Mesenchymal stem cell (in vitro differentiated cells and primary cell): ENCODE measurements around the gene ATOSA. TPM values are rescaled to one million over a fixed set of nuclear protein-coding genes. Genes with fewer than 3 reads are reported as not detected.

Experiments used
- DNase-seq: peaks from one replicate; pipeline ENCODE4 v3.0.0-alpha.2; 2013
- H2AFZ ChIP-seq: one replicate; pipeline ENCODE4 v1.6.1; 2013; ENCODE audit warnings: low read depth, mild to moderate bottlenecking, control low read depth, inconsistent platforms, low read length, moderate library complexity
- H2AK5ac ChIP-seq: 2 replicates; pipeline ENCODE4 v1.6.1; 2013; ENCODE audit warnings: low read length, moderate library complexity, mild to moderate bottlenecking, inconsistent platforms; ENCODE audit not compliant: severe bottlenecking
- H2BK120ac ChIP-seq: one replicate; pipeline ENCODE4 v1.6.1; 2013; ENCODE audit warnings: low read depth, mild to moderate bottlenecking, inconsistent platforms, low read length, moderate library complexity
- H2BK12ac ChIP-seq, 2 experiments: one replicate each; pipeline ENCODE4 v1.6.1; 2013; ENCODE audit warnings: inconsistent platforms in 2 of 2, low read length in 2 of 2, mild to moderate bottlenecking in 2 of 2, moderate library complexity in 2 of 2, control low read depth in 1 of 2
- H2BK15ac ChIP-seq: one replicate; pipeline ENCODE4 v1.6.1; 2013; ENCODE audit warnings: mild to moderate bottlenecking, low read depth, inconsistent platforms; ENCODE audit not compliant: poor library complexity, severe bottlenecking
- H2BK5ac ChIP-seq: 2 replicates; pipeline ENCODE4 v1.6.1; 2013; ENCODE audit warnings: low read depth, mild to moderate bottlenecking, low read length, control low read depth, inconsistent platforms; ENCODE audit not compliant: poor library complexity, severe bottlenecking
- H3K14ac ChIP-seq, 2 experiments: one replicate each; pipeline ENCODE4 v1.6.1; 2013; ENCODE audit warnings: inconsistent platforms in 2 of 2, low read length in 2 of 2, control low read depth in 1 of 2, mild to moderate bottlenecking in 1 of 2, moderate library complexity in 1 of 2
- H3K18ac ChIP-seq, 2 experiments: one replicate each; pipeline ENCODE4 v1.6.1; 2013; ENCODE audit warnings: inconsistent platforms in 2 of 2, low read length in 2 of 2, control low read depth in 1 of 2, low read depth in 1 of 2, mild to moderate bottlenecking in 1 of 2
- H3K23ac ChIP-seq, 2 experiments: one replicate each; pipeline ENCODE4 v1.6.1; 2013; ENCODE audit warnings: inconsistent platforms in 2 of 2, low read length in 2 of 2, mild to moderate bottlenecking in 2 of 2, moderate library complexity in 2 of 2, control low read depth in 1 of 2
- H3K27ac ChIP-seq: 2 replicates; pipeline ENCODE4 v1.5.1; 2013; ENCODE audit warnings: mild to moderate bottlenecking, moderate library complexity, low read length, control low read depth, inconsistent platforms; ENCODE audit not compliant: poor library complexity, severe bottlenecking
- H3K27me3 ChIP-seq, 2 experiments: 2 replicates each; pipeline versions ENCODE4 v1.6.1 to v1.7.0; 2013; ENCODE audit warnings: low read length in 2 of 2, mild to moderate bottlenecking in 2 of 2, moderate library complexity in 2 of 2, control low read depth in 1 of 2, inconsistent platforms in 1 of 2; ENCODE audit not compliant: control insufficient read depth in 1 of 2, insufficient read depth in 1 of 2
- H3K36me3 ChIP-seq, 2 experiments: 2 replicates each; pipeline versions ENCODE4 v1.6.1 to v1.7.0; 2013; ENCODE audit warnings: low read length in 2 of 2, control low read depth in 1 of 2, inconsistent platforms in 1 of 2, low read depth in 1 of 2, mild to moderate bottlenecking in 1 of 2; ENCODE audit not compliant: insufficient read depth in 2 of 2, control insufficient read depth in 1 of 2
- H3K4ac ChIP-seq, 2 experiments: one replicate each; pipeline ENCODE4 v1.6.1; 2013; ENCODE audit warnings: inconsistent platforms in 2 of 2, low read length in 2 of 2, mild to moderate bottlenecking in 2 of 2, moderate library complexity in 2 of 2, control low read depth in 1 of 2, low read depth in 1 of 2
- H3K4me1 ChIP-seq: 2 replicates; pipeline ENCODE4 v1.6.1; 2013; ENCODE audit warnings: low read depth, low read length, control low read depth; ENCODE audit not compliant: control insufficient read depth, insufficient read depth
- H3K4me2 ChIP-seq: 2 replicates; pipeline ENCODE4 v1.6.1; 2013; ENCODE audit warnings: low read length, mild to moderate bottlenecking, inconsistent platforms; ENCODE audit not compliant: poor library complexity, severe bottlenecking
- H3K4me3 ChIP-seq, 2 experiments: 2 replicates each; pipeline versions ENCODE4 v1.5.1 to v1.7.0; 2013; ENCODE audit warnings: low read length in 2 of 2, mild to moderate bottlenecking in 2 of 2, control low read depth in 1 of 2, low read depth in 1 of 2; ENCODE audit not compliant: insufficient read depth in 1 of 2
- H3K79me1 ChIP-seq: replicated peaks from 2 replicates; pipeline ENCODE4 v1.6.1; 2013; ENCODE audit warnings: mild to moderate bottlenecking, control low read depth, low read length, inconsistent platforms; ENCODE audit not compliant: poor library complexity, severe bottlenecking
- H3K9ac ChIP-seq: 2 replicates; pipeline ENCODE4 v1.7.0; 2013; ENCODE audit warnings: mild to moderate bottlenecking, low read length, moderate library complexity
- H3K9me3 ChIP-seq: 2 replicates; pipeline ENCODE4 v1.7.0; 2013; ENCODE audit warnings: mild to moderate bottlenecking, low read length; ENCODE audit not compliant: control insufficient read depth
- H4K8ac ChIP-seq: one replicate; pipeline ENCODE4 v1.6.1; 2013; ENCODE audit warnings: inconsistent platforms, mild to moderate bottlenecking, low read length, moderate library complexity
- H4K91ac ChIP-seq: one replicate; pipeline ENCODE4 v1.6.1; 2013; ENCODE audit warnings: mild to moderate bottlenecking, low read length, inconsistent platforms
- WGBS: methylation state at CpG from one replicate; pipeline ENCODE4 v1.1.7; 2013; ENCODE audit warnings: mixed read lengths; 5-methylcytosine and 5-hydroxymethylcytosine counted together
- polyA plus RNA-seq, 2 experiments: library from polyadenylated mRNA; stranded (reverse); fragments of 200-250 nt; gene quantifications; one replicate each; pipeline ENCODE4 v1.2.3, GENCODE V29; 2013

Gene ATOSA, protein sequence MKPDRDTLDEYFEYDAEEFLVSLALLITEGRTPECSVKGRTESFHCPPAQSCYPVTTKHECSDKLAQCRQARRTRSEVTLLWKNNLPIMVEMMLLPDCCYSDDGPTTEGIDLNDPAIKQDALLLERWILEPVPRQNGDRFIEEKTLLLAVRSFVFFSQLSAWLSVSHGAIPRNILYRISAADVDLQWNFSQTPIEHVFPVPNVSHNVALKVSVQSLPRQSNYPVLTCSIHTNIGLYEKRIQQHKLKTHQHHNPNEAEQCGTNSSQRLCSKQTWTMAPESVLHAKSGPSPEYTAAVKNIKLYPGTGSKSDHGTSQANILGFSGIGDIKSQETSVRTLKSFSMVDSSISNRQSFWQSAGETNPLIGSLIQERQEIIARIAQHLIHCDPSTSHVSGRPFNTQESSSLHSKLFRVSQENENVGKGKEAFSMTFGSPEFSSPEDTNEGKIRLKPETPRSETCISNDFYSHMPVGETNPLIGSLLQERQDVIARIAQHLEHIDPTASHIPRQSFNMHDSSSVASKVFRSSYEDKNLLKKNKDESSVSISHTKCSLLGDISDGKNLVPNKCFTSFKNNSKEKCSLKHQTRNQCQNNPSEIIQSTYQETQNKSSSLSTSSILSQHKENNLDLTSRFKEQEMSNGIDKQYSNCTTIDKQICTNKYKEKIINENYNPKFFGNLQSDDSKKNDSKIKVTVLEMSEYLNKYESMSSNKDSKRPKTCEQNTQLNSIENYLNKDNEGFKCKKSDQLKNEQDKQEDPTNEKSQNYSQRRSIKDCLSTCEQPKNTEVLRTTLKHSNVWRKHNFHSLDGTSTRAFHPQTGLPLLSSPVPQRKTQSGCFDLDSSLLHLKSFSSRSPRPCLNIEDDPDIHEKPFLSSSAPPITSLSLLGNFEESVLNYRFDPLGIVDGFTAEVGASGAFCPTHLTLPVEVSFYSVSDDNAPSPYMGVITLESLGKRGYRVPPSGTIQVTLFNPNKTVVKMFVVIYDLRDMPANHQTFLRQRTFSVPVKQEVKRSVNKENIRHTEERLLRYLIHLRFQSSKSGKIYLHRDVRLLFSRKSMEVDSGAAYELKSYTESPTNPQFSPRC
- polyA plus RNA-seq (2013, experiment 1 of 2) = 12.8 TPM
- 12.2 TPM for polyA plus RNA-seq (2013, experiment 2 of 2)

DNA sequence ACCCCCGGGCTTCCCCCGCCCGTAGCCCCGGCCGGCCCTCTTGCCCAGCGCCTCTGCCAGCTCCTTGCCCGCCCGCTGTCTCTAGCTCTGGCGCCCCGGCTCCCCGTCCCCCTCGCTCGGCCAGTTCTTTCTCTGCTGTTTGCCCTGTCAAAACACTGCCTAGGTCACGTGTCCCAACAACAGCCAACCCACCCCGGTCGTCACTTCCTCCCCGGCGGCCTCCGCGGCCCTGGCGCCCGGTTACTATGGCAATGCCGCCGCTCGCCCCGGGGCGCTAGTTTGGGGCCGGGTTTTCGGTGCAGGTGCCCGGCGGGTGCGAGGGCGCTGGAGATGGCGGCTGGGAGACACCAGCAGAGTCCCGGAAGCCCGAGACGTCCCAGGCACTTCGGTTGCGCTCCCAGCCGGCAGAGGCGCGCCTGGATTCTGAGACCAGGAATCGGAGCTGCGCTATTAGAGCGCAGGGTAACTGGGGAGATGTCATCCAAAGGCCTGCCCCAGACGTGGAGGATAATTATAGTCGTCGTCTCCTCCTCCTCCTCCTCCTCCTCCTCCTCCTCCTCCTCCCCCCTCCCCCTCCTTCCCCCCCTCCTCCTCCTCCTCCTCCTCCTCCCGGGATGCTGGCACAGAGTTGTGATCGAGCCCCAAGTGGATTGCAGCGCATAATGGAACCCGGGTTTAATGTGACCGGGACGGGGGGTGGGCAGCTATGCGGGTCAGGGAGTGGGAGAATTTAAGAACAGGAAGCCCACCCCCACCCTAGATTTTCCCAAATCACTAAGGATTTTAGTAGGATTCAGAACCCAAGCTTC lies at the start of gene ATOSA:
ATOSA (minus strand) TSS at position 157 of the 809 bp plus-strand sequence. CDS start 1,367 bp downstream, outside the sequence.
- peak within 1 kb of the TSS in 1 of 2 experiments; percentile 44 for H3K4ac ChIP-seq
- H3K36me3 ChIP-seq = peaks cover 3 to 29% of the 10 kb centered on the region in 2 experiments
- H3K4me2 ChIP-seq = peak within 1 kb of the TSS; percentile 98
- H4K8ac ChIP-seq = peak within 1 kb of the TSS; percentile 29
- peak within 1 kb of the TSS; percentile 68 to 89 for H3K4me3 ChIP-seq
- peak within 1 kb of the TSS in 1 of 2 experiments; percentile 52 for H2BK12ac ChIP-seq
- H3K18ac ChIP-seq = peak within 1 kb of the TSS; percentile 73 to 98
- H2BK5ac ChIP-seq = peak within 1 kb of the TSS; percentile 57
- peak within 1 kb of the TSS in 1 of 2 experiments; percentile 96 for H3K23ac ChIP-seq
- peak within 1 kb of the TSS; percentile 6 for H2BK15ac ChIP-seq
- H3K27ac ChIP-seq = peak within 1 kb of the TSS; percentile 53
- H4K91ac ChIP-seq = peak within 1 kb of the TSS; percentile 1
- no peaks in the 10 kb centered on the region for H3K27me3 ChIP-seq
- peak within 1 kb of the TSS; percentile 24 for H2BK120ac ChIP-seq
- H3K4me1 ChIP-seq = no peaks in the 10 kb centered on the region
- H2AK5ac ChIP-seq = no peak within 1 kb of the TSS
- no peaks in the 10 kb centered on the region for H3K9me3 ChIP-seq
- H2AFZ ChIP-seq = peak within 1 kb of the TSS; percentile 97
- peak within 1 kb of the TSS; percentile 96 for H3K9ac ChIP-seq
- H3K14ac ChIP-seq = peak within 1 kb of the TSS in 1 of 2 experiments; percentile 77
- under 1% methylated on average over 40 of the region's 55 CpGs for WGBS
- H3K79me1 ChIP-seq = peaks cover 3% of the 10 kb centered on the region
- DNase-seq = peak; percentile 93

DNA sequence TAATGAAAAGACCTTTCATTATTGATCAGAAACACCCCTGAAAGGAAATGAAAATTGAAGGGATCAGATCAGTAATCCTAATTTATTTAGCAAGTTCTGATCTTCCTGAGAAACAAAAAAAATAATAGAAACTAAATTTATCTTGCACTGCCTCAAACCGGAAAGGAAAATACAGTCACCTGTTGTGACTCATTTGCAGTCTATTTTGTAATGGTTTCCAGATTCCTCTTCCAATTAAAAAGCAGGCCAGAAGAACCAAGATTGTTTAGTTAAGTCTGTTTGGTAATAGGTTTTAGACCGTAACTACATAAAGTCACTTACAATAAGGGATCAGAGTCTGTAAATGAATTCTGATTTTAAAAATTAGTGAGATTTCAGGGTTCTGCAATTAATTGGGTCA lies 49.7 kb upstream of the ATOSA start:
- peaks cover 3% of the 10 kb centered on the region for H3K4me1 ChIP-seq
- no peak overlapping the region for H2AK5ac ChIP-seq
- no peak overlapping the region for H2BK120ac ChIP-seq
- H2BK5ac ChIP-seq = no peak overlapping the region
- H3K27ac ChIP-seq = no peak overlapping the region
- 80% methylated on average over 2 of the region's 2 CpGs for WGBS
- no peak overlapping the region for H3K14ac ChIP-seq
- H3K9ac ChIP-seq = peak overlapping the region; percentile 54
- DNase-seq = no peak
- no peak overlapping the region for H3K4me2 ChIP-seq
- no peaks in the 10 kb centered on the region for H3K27me3 ChIP-seq
- H3K79me1 ChIP-seq = no peaks in the 10 kb centered on the region
- no peak overlapping the region for H2BK15ac ChIP-seq
- H3K36me3 ChIP-seq = no peaks in the 10 kb centered on the region
- no peak overlapping the region for H4K8ac ChIP-seq
- H4K91ac ChIP-seq = no peak overlapping the region
- H2BK12ac ChIP-seq = no peak overlapping the region
- no peak overlapping the region for H3K4me3 ChIP-seq
- no peaks in the 10 kb centered on the region for H3K9me3 ChIP-seq
- no peak overlapping the region for H3K18ac ChIP-seq
- no peak overlapping the region for H2AFZ ChIP-seq
- no peak overlapping the region for H3K4ac ChIP-seq
- H3K23ac ChIP-seq = no peak overlapping the region

DNA sequence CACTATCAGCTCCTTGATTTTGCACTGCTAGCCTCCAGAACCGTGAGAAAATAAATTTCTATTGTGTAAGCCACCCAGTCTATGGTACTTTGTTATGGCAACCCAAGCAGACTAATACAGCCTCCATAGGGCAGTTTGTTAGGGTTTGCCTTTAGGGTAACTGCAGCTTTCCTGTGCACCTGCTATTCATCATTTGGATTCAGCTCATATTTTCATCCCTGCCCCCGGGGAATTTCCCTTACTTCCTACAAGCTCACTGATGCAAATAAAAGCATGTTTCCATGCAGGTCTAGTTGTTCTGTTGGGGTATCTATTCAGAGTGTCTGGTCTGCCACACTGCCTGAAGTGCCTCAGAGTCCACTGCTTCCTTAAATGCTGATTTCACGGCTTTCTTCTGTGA lies 48.6 kb upstream of the ATOSA start:
- no peak overlapping the region for H3K23ac ChIP-seq
- peaks cover 1% of the 10 kb centered on the region for H3K4me1 ChIP-seq
- H3K4me2 ChIP-seq = no peak overlapping the region
- H4K91ac ChIP-seq = no peak overlapping the region
- no peak overlapping the region for H3K4me3 ChIP-seq
- no peak overlapping the region for H2BK5ac ChIP-seq
- H3K4ac ChIP-seq = no peak overlapping the region
- H2BK12ac ChIP-seq = no peak overlapping the region
- H2BK120ac ChIP-seq = no peak overlapping the region
- no peak overlapping the region for H2AFZ ChIP-seq
- H3K36me3 ChIP-seq = no peaks in the 10 kb centered on the region
- 77% methylated on average over 3 of the region's 3 CpGs for WGBS
- H3K9ac ChIP-seq = no peak overlapping the region
- H3K18ac ChIP-seq = no peak overlapping the region
- H3K79me1 ChIP-seq = no peaks in the 10 kb centered on the region
- no peaks in the 10 kb centered on the region for H3K9me3 ChIP-seq
- H2BK15ac ChIP-seq = no peak overlapping the region
- no peaks in the 10 kb centered on the region for H3K27me3 ChIP-seq
- H2AK5ac ChIP-seq = no peak overlapping the region
- no peak overlapping the region for H3K14ac ChIP-seq
- H4K8ac ChIP-seq = no peak overlapping the region
- DNase-seq = no peak
- no peak overlapping the region for H3K27ac ChIP-seq
